ENCODE results near the gene ASCC3. TPM values are rescaled to one million over a fixed set of nuclear protein-coding genes. Genes with fewer than 3 reads are reported as not detected.

The ASCC3 gene
- total and polyA plus RNA-seq, 2 of the 4 experiments (the other 2 are of a cell fraction), result 25.8 to 104 TPM

- no peak overlapping the region for H3K18ac ChIP-seq (ENCODE audit: low read depth, low read length)
- BruUV-seq (replicated peaks), result no TSS peak
- POLR2A ChIA-PET (ENCODE audit: unreplicated experiment), result no interaction called here
These were observed 222.6 kb downstream of the ASCC3 start for GRCh38 chr6:100658486-100658885.

More at GRCh38 chr6:100658486-100658885, 222.6 kb downstream of the ASCC3 start:
- no peak for TF ChIP-seq MAFK (IDR thresholded peaks at IDR 0.05; ENCODE audit: low read depth, low read length)
- no peak for TF ChIP-seq BHLHE40 (IDR thresholded peaks at IDR 0.05; ENCODE audit: low read depth, low read length)
- no peak for TF ChIP-seq USF2 (IDR thresholded peaks at IDR 0.05; ENCODE audit: low read depth, low read length)
- no peak for TF ChIP-seq CTCF (conservative IDR thresholded peaks at IDR 0.05; ENCODE audit: low read depth, low read length)
- no peak for TF ChIP-seq FOS (IDR thresholded peaks at IDR 0.05; ENCODE audit: low read depth, low read length)
- TF ChIP-seq NFE2L2 (IDR thresholded peaks at IDR 0.05; ENCODE audit: low read depth, low read length), result no peak
- no peak for TF ChIP-seq CEBPB (IDR thresholded peaks at IDR 0.05; ENCODE audit: low read depth, low read length)
- no peak for TF ChIP-seq POLR2A (IDR thresholded peaks at IDR 0.05; ENCODE audit: low read depth, low read length)
- TF ChIP-seq ELK1 (IDR thresholded peaks at IDR 0.05; ENCODE audit: borderline replicate concordance, low read depth, low read length), result no peak
- TF ChIP-seq SMC3 (IDR thresholded peaks at IDR 0.05; ENCODE audit: low read depth, low read length), result no peak
- TF ChIP-seq MXI1 (IDR thresholded peaks at IDR 0.05; ENCODE audit: borderline replicate concordance, low read depth, low read length), result no peak
- TF ChIP-seq CHD1 (IDR thresholded peaks at IDR 0.05; ENCODE audit: low read depth, low read length), result no peak
- TF ChIP-seq MAZ (IDR thresholded peaks at IDR 0.05; ENCODE audit: borderline replicate concordance, low read depth, low read length), result no peak
- TF ChIP-seq RAD21 (IDR thresholded peaks at IDR 0.05; ENCODE audit: low read length), result no peak
- no peak for TF ChIP-seq RCOR1 (IDR thresholded peaks at IDR 0.05; ENCODE audit: insufficient replicate concordance, low read length)
- no peak for TF ChIP-seq RFX5 (IDR thresholded peaks at IDR 0.05; ENCODE audit: low read depth, low read length)
- ATAC-seq (ENCODE audit: low read depth) (no peak), DNase-seq (no peak)
- no peak overlapping the region for H3K14ac ChIP-seq (replicated peaks; ENCODE audit: low read depth, low read length)
- no peak overlapping the region for H3K4me2 ChIP-seq (ENCODE audit: low read depth, low read length)
- H3K36me3 ChIP-seq (ENCODE audit: control insufficient read depth, insufficient read depth, low read length), result 0 out of 2 replicates have a peak, but pooled peaks cover 2% of the 10 kb centered on the region
- no peak overlapping the region for H3K4me3 ChIP-seq (ENCODE audit: insufficient read depth, low read depth, low read length)
- no peak overlapping the region for H2AFZ ChIP-seq (replicated peaks; ENCODE audit: low read length, poor library complexity)
- 0% methylated on average over 1 of the region's 2 CpGs; no CpG with 5 or more reads in 1 of the 2 experiments for WGBS, 2 experiments (ENCODE audit: extremely low coverage in 2 of 2, insufficient read length in 1 of 2)
- H4K20me1 ChIP-seq (ENCODE audit: insufficient read depth, low read length), result no peaks in the 10 kb centered on the region
- no peak overlapping the region for H2BK5ac ChIP-seq (ENCODE audit: low read depth, low read length, poor library complexity, severe bottlenecking)
- in situ Hi-C loops (cut with MboI; ENCODE audit: low sequenced_read_pairs) (no loop called here), intact Hi-C loops (cut with micrococcal nuclease) (no loop called here), dilution Hi-C loops (cut with HindIII; ENCODE audit: low sequenced_read_pairs, unreplicated experiment) (no loop called here)
- H3K4ac ChIP-seq (ENCODE audit: low read depth, low read length), result no peak overlapping the region
- no peak overlapping the region for H4K8ac ChIP-seq (ENCODE audit: low read depth in 2 of 2, low read length in 2 of 2)
- H3K56ac ChIP-seq (ENCODE audit: extremely low read depth, insufficient read depth, low read length), result no peak overlapping the region
- no peaks in the 10 kb centered on the region for H3K27me3 ChIP-seq (ENCODE audit: control insufficient read depth, insufficient read depth, low read length)
- no peak overlapping the region for H4K91ac ChIP-seq (ENCODE audit: insufficient read depth, low read depth, low read length)
- H2AK5ac ChIP-seq (ENCODE audit: low read depth, low read length), result no peak overlapping the region
- H3K4me1 ChIP-seq (ENCODE audit: control insufficient read depth, insufficient read depth, low read length), result no peaks in the 10 kb centered on the region
- CTCF ChIA-PET, result no interaction called here
- no peak overlapping the region for H3K27ac ChIP-seq (ENCODE audit: insufficient read depth, low read length)
- H3K9me1 ChIP-seq (ENCODE audit: insufficient read depth, low read length), result no peaks in the 10 kb centered on the region; the same call in 1 of the 2 replicates
- H3K79me1 ChIP-seq (ENCODE audit: low read depth in 1 of 2, low read length in 2 of 2), result peaks cover 0 to 2% of the 10 kb centered on the region in 2 experiments; a peak in 1 of 4 replicates
- H2AK9ac ChIP-seq (replicated peaks; ENCODE audit: low read depth, low read length, poor library complexity), result no peak overlapping the region
- H3K23ac ChIP-seq (ENCODE audit: low read depth, low read length), result no peak overlapping the region
- no peak overlapping the region for H2BK20ac ChIP-seq (ENCODE audit: low read depth, low read length)
- no peak overlapping the region for H3K9ac ChIP-seq (ENCODE audit: low read depth, low read length)
- H2BK120ac ChIP-seq (ENCODE audit: low read depth, low read length), result no peak overlapping the region
- no peaks in the 10 kb centered on the region for H3K9me3 ChIP-seq (ENCODE audit: control insufficient read depth, insufficient read depth, low read length)
- no peak overlapping the region for H2BK15ac ChIP-seq (ENCODE audit: low read depth, low read length)
- H4K5ac ChIP-seq (ENCODE audit: low read depth, low read length), result no peak overlapping the region
